Osteoblast (primary cell): Measurements from ENCODE around the gene GRIN3B. TPM values are rescaled to one million over a fixed set of nuclear protein-coding genes. Genes with fewer than 3 reads are reported as not detected.
A peak's percentile ranks its signal among the peaks of the same experiment; 100 is the strongest.

Experiments
- DNase-seq: peaks from one replicate; pipeline ENCODE4 v3.0.0; 2011; ENCODE audit warnings: low spot score, mixed read lengths; ENCODE audit not compliant: insufficient read length; ENCODE audit errors: missing footprints
- H2AFZ ChIP-seq: 2 replicates; pipeline ENCODE4 v1.6.0; 2011; ENCODE audit warnings: mild to moderate bottlenecking, low read length
- H3K27ac ChIP-seq: 2 replicates; pipeline ENCODE4 v1.5.1; 2011; ENCODE audit warnings: mild to moderate bottlenecking, low read depth, low read length, moderate library complexity
- H3K27me3 ChIP-seq: 2 replicates; pipeline ENCODE4 v1.6.0; 2012; ENCODE audit warnings: mild to moderate bottlenecking, control low read depth, inconsistent platforms, low read length, moderate library complexity; ENCODE audit not compliant: insufficient read depth
- H3K36me3 ChIP-seq: 2 replicates; pipeline ENCODE4 v1.5.1; 2011; ENCODE audit warnings: mild to moderate bottlenecking, low read length, control low read depth, moderate library complexity; ENCODE audit not compliant: insufficient read depth
- H3K4me1 ChIP-seq: 2 replicates; pipeline ENCODE4 v1.5.1; 2011; ENCODE audit warnings: mild to moderate bottlenecking, low read length, control low read depth, moderate library complexity; ENCODE audit not compliant: insufficient read depth
- H3K4me2 ChIP-seq: 2 replicates; pipeline ENCODE4 v1.6.0; 2011; ENCODE audit warnings: mild to moderate bottlenecking, low read length; ENCODE audit not compliant: insufficient read depth
- H3K4me3 ChIP-seq: fragments of 200-600 bp; sonication (generic); 3 replicates; pipeline ENCODE4 v1.5.1; 2012; ENCODE audit warnings: mild to moderate bottlenecking, low read length, inconsistent platforms; ENCODE audit not compliant: insufficient read depth
- H3K79me2 ChIP-seq: 2 replicates; pipeline ENCODE4 v1.6.0; 2012; ENCODE audit warnings: mild to moderate bottlenecking, low read length, control low read depth, inconsistent platforms; ENCODE audit not compliant: insufficient read depth
- H3K9me3 ChIP-seq: 2 replicates; pipeline ENCODE4 v1.5.1; 2011; ENCODE audit warnings: low read depth, low read length, control low read depth
- H4K20me1 ChIP-seq: 2 replicates; pipeline ENCODE4 v1.6.0; 2012; ENCODE audit warnings: mild to moderate bottlenecking, low read length, control low read depth; ENCODE audit not compliant: insufficient read depth
- total RNA-seq: library from RNA; depleted of rRNA; stranded (reverse); fragments of >200 nt; gene quantifications from 2 replicates; pipeline ENCODE4 v1.2.3, GENCODE V29; 2012
- TF ChIP-seq, protein P1 (sequence below): IDR thresholded peaks from 2 replicates; pipeline ENCODE4 v1.5.1; 2011; ENCODE audit warnings: mild to moderate bottlenecking, low read depth, low read length, moderate library complexity; ENCODE audit errors: extremely low read depth

The GRIN3B gene
- total RNA-seq, 1 donor: not detected

DNA sequence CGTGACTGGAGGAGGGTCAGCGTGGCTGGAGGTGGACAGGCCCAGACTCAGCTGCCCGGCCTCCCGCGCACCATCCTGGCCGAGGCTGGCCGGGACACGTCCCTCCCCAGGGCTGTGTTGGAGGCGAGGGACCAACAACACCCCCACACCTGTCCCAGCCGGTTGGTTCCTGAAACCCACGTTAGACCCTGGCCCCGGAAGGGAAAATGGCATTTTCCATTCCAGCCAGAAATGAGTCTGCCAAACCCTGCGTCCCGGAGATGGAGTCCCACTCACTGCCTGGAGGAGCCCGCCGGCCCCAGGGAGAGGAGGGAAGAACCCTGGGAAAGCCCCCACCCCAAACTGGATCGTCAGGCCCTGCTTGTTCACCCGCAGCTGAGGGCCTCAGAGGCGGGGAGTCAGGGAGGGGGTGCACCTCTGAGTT is 20.9 kb upstream of the GRIN3B start:
- Histone ChIP-seq H3K4me1 (peaks cover 6% of the 10 kb centered on the region), H3K4me3 (no peak overlapping the region), H3K27me3 (no peaks in the 10 kb centered on the region), H3K36me3 (no peaks in the 10 kb centered on the region), H3K9me3 (no peaks in the 10 kb centered on the region), H3K4me2 (no peak overlapping the region), H4K20me1 (no peaks in the 10 kb centered on the region), H2AFZ (no peak overlapping the region), H3K27ac (no peak overlapping the region), H3K79me2 (peaks cover 2% of the 10 kb centered on the region)
- TF ChIP-seq, protein P1, sequence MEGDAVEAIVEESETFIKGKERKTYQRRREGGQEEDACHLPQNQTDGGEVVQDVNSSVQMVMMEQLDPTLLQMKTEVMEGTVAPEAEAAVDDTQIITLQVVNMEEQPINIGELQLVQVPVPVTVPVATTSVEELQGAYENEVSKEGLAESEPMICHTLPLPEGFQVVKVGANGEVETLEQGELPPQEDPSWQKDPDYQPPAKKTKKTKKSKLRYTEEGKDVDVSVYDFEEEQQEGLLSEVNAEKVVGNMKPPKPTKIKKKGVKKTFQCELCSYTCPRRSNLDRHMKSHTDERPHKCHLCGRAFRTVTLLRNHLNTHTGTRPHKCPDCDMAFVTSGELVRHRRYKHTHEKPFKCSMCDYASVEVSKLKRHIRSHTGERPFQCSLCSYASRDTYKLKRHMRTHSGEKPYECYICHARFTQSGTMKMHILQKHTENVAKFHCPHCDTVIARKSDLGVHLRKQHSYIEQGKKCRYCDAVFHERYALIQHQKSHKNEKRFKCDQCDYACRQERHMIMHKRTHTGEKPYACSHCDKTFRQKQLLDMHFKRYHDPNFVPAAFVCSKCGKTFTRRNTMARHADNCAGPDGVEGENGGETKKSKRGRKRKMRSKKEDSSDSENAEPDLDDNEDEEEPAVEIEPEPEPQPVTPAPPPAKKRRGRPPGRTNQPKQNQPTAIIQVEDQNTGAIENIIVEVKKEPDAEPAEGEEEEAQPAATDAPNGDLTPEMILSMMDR: no peak
- DNase-seq: no peak

DNA sequence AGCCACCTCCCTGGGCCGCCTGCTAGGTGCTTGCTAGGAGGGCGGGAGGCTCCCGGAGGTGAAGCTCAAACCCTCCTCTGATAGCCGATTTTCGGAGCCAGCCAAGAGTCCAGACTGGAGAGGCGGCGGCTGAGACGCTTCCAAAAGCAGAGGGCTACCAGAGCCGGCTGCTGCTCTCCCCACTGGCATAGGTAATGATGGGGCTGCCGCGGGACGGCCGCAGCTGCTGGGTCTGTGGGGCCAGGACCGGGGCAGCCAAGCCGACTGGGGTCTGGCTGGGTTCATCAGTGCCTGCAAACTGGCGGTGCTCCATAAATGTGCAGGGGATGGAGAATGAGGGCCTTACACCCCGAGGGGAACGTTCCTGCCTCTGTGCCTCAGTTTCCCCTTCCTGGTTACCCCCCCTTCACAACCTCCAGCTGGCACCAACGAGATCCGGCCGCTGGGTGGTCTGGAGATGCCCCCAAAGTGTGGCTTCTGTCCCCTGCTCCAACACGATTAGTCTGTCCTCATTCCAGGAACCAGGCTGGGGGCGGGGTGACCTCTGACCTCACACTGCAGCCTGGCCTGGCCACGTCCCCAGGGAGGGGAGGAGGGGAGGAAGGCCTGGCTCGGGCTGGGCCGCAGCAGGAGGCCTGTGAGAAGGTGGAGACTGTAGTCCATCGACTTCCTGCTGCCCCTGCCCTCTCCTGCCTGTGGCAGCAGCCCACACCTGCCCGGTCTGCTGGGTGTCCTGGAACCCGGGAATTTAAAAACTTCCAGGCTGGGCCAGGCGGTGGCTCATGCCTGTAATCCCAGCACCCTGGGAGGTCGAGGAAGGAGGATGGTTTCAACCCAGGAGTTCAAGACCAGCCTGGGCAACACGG is 19.9 kb upstream of the GRIN3B start:
- Histone ChIP-seq H3K36me3 (no peaks in the 10 kb centered on the region), H2AFZ (no peak overlapping the region), H3K27ac (no peak overlapping the region), H3K4me1 (peaks cover 11% of the 10 kb centered on the region), H3K9me3 (no peaks in the 10 kb centered on the region), H3K4me2 (peak overlapping the region; percentile 13), H3K4me3 (no peak overlapping the region), H3K79me2 (peaks cover 12% of the 10 kb centered on the region), H3K27me3 (no peaks in the 10 kb centered on the region), H4K20me1 (no peaks in the 10 kb centered on the region)
- DNase-seq: peak; percentile 93
- TF ChIP-seq, protein P1: no peak

DNA sequence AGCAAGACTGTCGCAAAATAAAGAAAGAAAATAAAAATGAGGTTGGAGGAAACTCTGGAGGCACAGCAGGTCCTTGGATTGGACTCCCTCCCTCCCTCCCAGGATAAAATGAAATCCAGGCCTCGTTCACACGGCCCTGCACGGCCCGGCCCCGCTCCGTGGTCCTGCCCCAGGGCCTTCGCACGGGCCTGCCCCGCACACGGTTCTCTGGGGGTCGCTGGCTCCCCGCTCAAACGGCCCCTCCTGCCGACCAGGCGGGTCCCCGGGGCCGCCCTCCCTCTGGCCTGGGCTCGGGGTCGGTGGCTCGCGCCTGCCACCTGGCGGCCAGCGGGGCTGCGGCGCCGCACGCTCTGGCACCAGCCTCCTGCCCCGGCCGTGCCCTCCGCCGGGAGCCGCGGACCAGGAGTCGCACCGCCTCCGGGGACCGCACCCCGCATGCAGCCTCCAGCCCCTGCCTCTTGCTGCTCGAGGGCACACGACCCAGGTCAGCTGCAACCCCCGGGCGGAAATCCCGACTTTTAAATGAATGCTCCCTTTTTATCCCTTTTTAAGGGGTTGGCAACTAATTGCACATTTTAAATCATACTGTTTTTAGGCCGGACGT is 17.6 kb upstream of the GRIN3B start:
- no peaks in the 10 kb centered on the region for H3K27me3 ChIP-seq
- H3K9me3 ChIP-seq: no peaks in the 10 kb centered on the region
- peaks cover 18% of the 10 kb centered on the region for H3K79me2 ChIP-seq
- TF ChIP-seq, protein P1: peak; percentile 58
- H4K20me1 ChIP-seq: peaks cover 5% of the 10 kb centered on the region
- H3K27ac ChIP-seq: peak overlapping the region; percentile 2
- H3K4me1 ChIP-seq: peaks cover 11% of the 10 kb centered on the region
- peak; percentile 100 for DNase-seq
- H3K4me2 ChIP-seq: peak overlapping the region; percentile 84
- peak overlapping the region; percentile 83 for H2AFZ ChIP-seq
- peak overlapping the region; percentile 70 for H3K4me3 ChIP-seq
- peaks cover 13% of the 10 kb centered on the region for H3K36me3 ChIP-seq
